SK-N-SH (cell line): Measurements from ENCODE around the gene FAXDC2. TPM values are rescaled to one million over a fixed set of nuclear protein-coding genes. Genes with fewer than 3 reads are reported as not detected.

Experiments
- CTCF ChIA-PET: fragments of 300-600, 350-600 bp; formaldehyde crosslinking; extraction: SDS; loops from one replicate; lab custom pipeline; 2021; lab: Yijun Ruan, JAX
- POLR2A ChIA-PET: fragments of 350-600 bp; sonication (Branson Sonifier 250); formaldehyde crosslinking; extraction: SDS; loops from one replicate; lab custom pipeline; 2020; ENCODE audit warnings: antibody characterized with exemption, inconsistent platforms; lab: Yijun Ruan, JAX
- DNase-seq: peaks from one replicate; pipeline ENCODE4 v3.0.0; 2012
- H2AFZ ChIP-seq: fragments of 200-600 bp; sonication (generic); 2 replicates; pipeline ENCODE4 v1.8.1; 2016; ENCODE audit warnings: antibody characterized with exemption, mild to moderate bottlenecking, low read depth
- H3F3A ChIP-seq: fragments of 200-600 bp; sonication (generic); replicated peaks from 2 replicates; pipeline ENCODE3; 2016; ENCODE audit warnings: antibody characterized with exemption, mild to moderate bottlenecking; ENCODE audit not compliant: insufficient read depth
- H3K27ac ChIP-seq, 2 experiments: fragments of 200-500 bp in 1 of 2; fragments of 200-600 bp in 1 of 2; sonication (Bioruptor generic) in 1 of 2; sonication (generic), shearing (Covaris generic) in 1 of 2; 2 replicates each; pipeline versions ENCODE4 v1.5.1 to v1.6.1; 2014 to 2016; ENCODE audit warnings: low read depth in 2 of 2, inconsistent platforms in 1 of 2, low read length in 1 of 2, mild to moderate bottlenecking in 1 of 2, mixed read lengths in 1 of 2
- H3K27me3 ChIP-seq: fragments of 200-600 bp; sonication (generic), shearing (Covaris generic); 2 replicates; pipeline ENCODE4 v1.6.1; 2016; ENCODE audit warnings: mixed run types; ENCODE audit not compliant: insufficient read depth
- H3K36me3 ChIP-seq, 2 experiments: fragments of 200-500 bp in 1 of 2; fragments of 200-600 bp in 1 of 2; sonication (Bioruptor generic) in 1 of 2; sonication (generic) in 1 of 2; replicated peaks in 1 of 2; 2 replicates each; pipeline versions ENCODE3 to v1.5.1; 2014 to 2016; ENCODE audit warnings: low read length in 1 of 2, mild to moderate bottlenecking in 1 of 2; ENCODE audit not compliant: insufficient read depth in 2 of 2, control insufficient read depth in 1 of 2
- H3K4me1 ChIP-seq, 2 experiments: fragments of 200-500 bp in 1 of 2; fragments of 200-600 bp in 1 of 2; sonication (Bioruptor generic) in 1 of 2; sonication (generic), shearing (Covaris generic) in 1 of 2; 2 replicates each; pipeline versions ENCODE4 v1.5.1 to v1.6.1; 2014 to 2016; ENCODE audit warnings: low read depth in 1 of 2, low read length in 1 of 2, mixed run types in 1 of 2; ENCODE audit not compliant: insufficient read depth in 2 of 2, control insufficient read depth in 1 of 2
- H3K4me2 ChIP-seq: fragments of 200-600 bp; sonication (generic), shearing (Covaris generic); 2 replicates; pipeline ENCODE4 v1.6.1; 2017; ENCODE audit warnings: mixed run types
- H3K4me3 ChIP-seq, 2 experiments: fragments of 200-500 bp in 1 of 2; fragments of 200-600 bp in 1 of 2; sonication (Bioruptor generic) in 1 of 2; sonication (generic), shearing (Covaris generic) in 1 of 2; 2 replicates each; pipeline versions ENCODE4 v1.5.1 to v1.8.1; 2014 to 2016; ENCODE audit warnings: low read depth in 2 of 2, inconsistent platforms in 1 of 2, low read length in 1 of 2, mild to moderate bottlenecking in 1 of 2, mixed read lengths in 1 of 2, moderate library complexity in 1 of 2
- H3K79me2 ChIP-seq: fragments of 200-600 bp; sonication (generic); 2 replicates; pipeline ENCODE4 v1.8.1; 2017; ENCODE audit warnings: mild to moderate bottlenecking; ENCODE audit not compliant: insufficient read depth
- H3K9ac ChIP-seq: fragments of 200-600 bp; sonication (generic); 2 replicates; pipeline ENCODE4 v1.6.1; 2017; ENCODE audit warnings: mixed run types
- H3K9me2 ChIP-seq: fragments of 200-600 bp; sonication (generic); 2 replicates; pipeline ENCODE4 v1.6.1; 2017; ENCODE audit warnings: mixed run types
- H3K9me3 ChIP-seq: fragments of 200-600 bp; sonication (generic); 2 replicates; pipeline ENCODE4 v1.6.1; 2017; ENCODE audit warnings: mixed run types, mild to moderate bottlenecking, moderate library complexity
- H4K20me1 ChIP-seq: fragments of 200-600 bp; sonication (generic); 2 replicates; pipeline ENCODE4 v1.6.1; 2017; ENCODE audit warnings: mild to moderate bottlenecking, mixed run types; ENCODE audit not compliant: insufficient read depth
- EZH2phosphoT487 ChIP-seq: fragments of 200-600 bp; sonication (generic); IDR thresholded peaks from 2 replicates; pipeline ENCODE4 v1.6.1; 2017; ENCODE audit warnings: low read depth, mixed run types, mild to moderate bottlenecking, antibody characterized with exemption, moderate library complexity, borderline replicate concordance
- FOSL2 ChIP-seq: IDR thresholded peaks from 2 replicates; pipeline ENCODE4 v1.4.0; 2012; ENCODE audit warnings: low read depth, mild to moderate bottlenecking, moderate library complexity, borderline replicate concordance
- GABPA ChIP-seq: IDR thresholded peaks from 2 replicates; pipeline ENCODE4 v1.4.0; 2012; ENCODE audit warnings: low read depth, mild to moderate bottlenecking
- MXI1 ChIP-seq: IDR thresholded peaks from 2 replicates; pipeline ENCODE4 v1.6.1; 2012; ENCODE audit warnings: mild to moderate bottlenecking, low read depth, low read length, improper control_type of control experiment
- RCOR1 ChIP-seq: fragments of 150-350 bp; IDR thresholded peaks from 2 replicates; pipeline ENCODE4 v1.6.1; 2017; ENCODE audit warnings: antibody characterized with exemption, low read length
- RXRA ChIP-seq: IDR thresholded peaks from 2 replicates; pipeline ENCODE4 v1.4.0; 2012; ENCODE audit warnings: low read depth, mild to moderate bottlenecking, borderline replicate concordance
- TAF1 ChIP-seq: IDR thresholded peaks from 2 replicates; pipeline ENCODE4 v1.6.1; 2012; ENCODE audit warnings: low read depth, mild to moderate bottlenecking, low read length, moderate library complexity, borderline replicate concordance
- TEAD4 ChIP-seq: IDR thresholded peaks from 2 replicates; pipeline ENCODE4 v1.4.0; 2012; ENCODE audit warnings: mild to moderate bottlenecking, borderline replicate concordance; ENCODE audit not compliant: insufficient read depth
- WGBS: methylation state at CpG from one replicate; pipeline ENCODE4 v1.1.6; 2017; ENCODE audit warnings: low lambda C conversion rate; 5-methylcytosine and 5-hydroxymethylcytosine counted together
- polyA plus RNA-seq, 3 experiments: library from polyadenylated mRNA; depleted of rRNA; stranded (reverse); fragments of >200 nt; gene quantifications; 2 replicates each; pipeline ENCODE4 v1.2.3, GENCODE V29; 2012
- TF ChIP-seq, protein P1 (sequence below): IDR thresholded peaks from 2 replicates; pipeline ENCODE4 v1.6.1; 2012; ENCODE audit warnings: mild to moderate bottlenecking, low read depth, low read length, moderate library complexity
- TF ChIP-seq, protein P2 (sequence below): IDR thresholded peaks from 2 replicates; pipeline ENCODE4; 2012

The FAXDC2 gene
- polyA plus RNA-seq, 1 of the 3 experiments (the other 2 are of a cell fraction): 6.0 TPM

DNA sequence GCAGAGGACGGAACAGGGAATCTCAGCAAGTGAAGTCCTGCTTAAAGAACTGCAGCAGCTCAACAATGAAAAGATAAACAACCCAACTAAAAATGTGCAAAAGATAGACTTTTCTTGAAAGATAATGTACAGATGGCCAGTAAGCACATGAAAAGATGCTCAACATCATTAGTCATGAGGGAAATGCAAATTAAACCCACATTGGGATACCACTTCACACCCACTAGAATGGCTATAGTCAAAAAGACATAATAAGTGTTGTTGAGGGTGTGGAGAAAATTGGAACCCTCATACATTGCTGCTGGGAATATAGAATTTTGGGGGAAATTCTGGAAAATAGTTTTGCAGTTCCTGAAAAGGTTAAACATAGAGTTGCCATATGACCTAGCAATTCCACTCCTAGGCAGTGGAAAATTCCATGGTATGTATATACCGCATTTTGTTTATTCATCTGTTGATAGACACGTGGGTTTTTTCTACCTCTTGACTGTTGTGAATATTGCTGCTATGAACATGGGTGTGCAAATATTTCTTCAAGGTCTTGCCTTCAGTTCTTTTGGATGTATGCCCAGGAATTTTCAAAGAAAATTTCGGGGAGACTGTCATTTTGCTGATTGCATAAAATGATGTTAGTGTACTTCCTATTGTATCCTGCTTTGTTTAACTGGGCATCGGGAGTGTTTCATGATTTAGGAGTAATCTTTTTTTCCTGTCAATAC lies 15.2 kb upstream of the FAXDC2 start:
- no peak overlapping the region for H3K4me2 ChIP-seq
- POLR2A ChIA-PET: no interaction called here
- CTCF ChIA-PET: interaction anchor here (0.7 kb wide), 1 partner anchor 215 kb away, joined by 3 read pairs; no protein-coding TSS in a partner anchor
- no peak overlapping the region for H3K9ac ChIP-seq
- WGBS: 70% methylated on average over 5 of the region's 5 CpGs
- TF ChIP-seq TAF1: no peak
- TF ChIP-seq GABPA: no peak
- TF ChIP-seq RXRA: no peak
- TF ChIP-seq MXI1: no peak
- TF ChIP-seq, protein P1, sequence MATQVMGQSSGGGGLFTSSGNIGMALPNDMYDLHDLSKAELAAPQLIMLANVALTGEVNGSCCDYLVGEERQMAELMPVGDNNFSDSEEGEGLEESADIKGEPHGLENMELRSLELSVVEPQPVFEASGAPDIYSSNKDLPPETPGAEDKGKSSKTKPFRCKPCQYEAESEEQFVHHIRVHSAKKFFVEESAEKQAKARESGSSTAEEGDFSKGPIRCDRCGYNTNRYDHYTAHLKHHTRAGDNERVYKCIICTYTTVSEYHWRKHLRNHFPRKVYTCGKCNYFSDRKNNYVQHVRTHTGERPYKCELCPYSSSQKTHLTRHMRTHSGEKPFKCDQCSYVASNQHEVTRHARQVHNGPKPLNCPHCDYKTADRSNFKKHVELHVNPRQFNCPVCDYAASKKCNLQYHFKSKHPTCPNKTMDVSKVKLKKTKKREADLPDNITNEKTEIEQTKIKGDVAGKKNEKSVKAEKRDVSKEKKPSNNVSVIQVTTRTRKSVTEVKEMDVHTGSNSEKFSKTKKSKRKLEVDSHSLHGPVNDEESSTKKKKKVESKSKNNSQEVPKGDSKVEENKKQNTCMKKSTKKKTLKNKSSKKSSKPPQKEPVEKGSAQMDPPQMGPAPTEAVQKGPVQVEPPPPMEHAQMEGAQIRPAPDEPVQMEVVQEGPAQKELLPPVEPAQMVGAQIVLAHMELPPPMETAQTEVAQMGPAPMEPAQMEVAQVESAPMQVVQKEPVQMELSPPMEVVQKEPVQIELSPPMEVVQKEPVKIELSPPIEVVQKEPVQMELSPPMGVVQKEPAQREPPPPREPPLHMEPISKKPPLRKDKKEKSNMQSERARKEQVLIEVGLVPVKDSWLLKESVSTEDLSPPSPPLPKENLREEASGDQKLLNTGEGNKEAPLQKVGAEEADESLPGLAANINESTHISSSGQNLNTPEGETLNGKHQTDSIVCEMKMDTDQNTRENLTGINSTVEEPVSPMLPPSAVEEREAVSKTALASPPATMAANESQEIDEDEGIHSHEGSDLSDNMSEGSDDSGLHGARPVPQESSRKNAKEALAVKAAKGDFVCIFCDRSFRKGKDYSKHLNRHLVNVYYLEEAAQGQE: no peak
- TF ChIP-seq EZH2phosphoT487: no peak
- TF ChIP-seq, protein P2, sequence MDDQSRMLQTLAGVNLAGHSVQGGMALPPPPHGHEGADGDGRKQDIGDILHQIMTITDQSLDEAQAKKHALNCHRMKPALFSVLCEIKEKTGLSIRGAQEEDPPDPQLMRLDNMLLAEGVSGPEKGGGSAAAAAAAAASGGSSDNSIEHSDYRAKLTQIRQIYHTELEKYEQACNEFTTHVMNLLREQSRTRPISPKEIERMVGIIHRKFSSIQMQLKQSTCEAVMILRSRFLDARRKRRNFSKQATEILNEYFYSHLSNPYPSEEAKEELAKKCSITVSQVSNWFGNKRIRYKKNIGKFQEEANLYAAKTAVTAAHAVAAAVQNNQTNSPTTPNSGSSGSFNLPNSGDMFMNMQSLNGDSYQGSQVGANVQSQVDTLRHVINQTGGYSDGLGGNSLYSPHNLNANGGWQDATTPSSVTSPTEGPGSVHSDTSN: no peak
- no peak for TF ChIP-seq FOSL2
- no peak for TF ChIP-seq TEAD4
- no peak for TF ChIP-seq RCOR1
- H3K9me3 ChIP-seq: no peaks in the 10 kb centered on the region
- peaks cover 8% of the 10 kb centered on the region for H3F3A ChIP-seq
- H3K27ac ChIP-seq: no peak overlapping the region
- H3K4me1 ChIP-seq: peaks cover 3% of the 10 kb centered on the region in 2 experiments; a peak in 3 of 4 replicates
- no peak for DNase-seq
- H3K36me3 ChIP-seq: peaks cover 28 to 47% of the 10 kb centered on the region in 2 experiments
- peaks cover 25% of the 10 kb centered on the region for H4K20me1 ChIP-seq
- peaks cover 85% of the 10 kb centered on the region for H3K79me2 ChIP-seq
- no peak overlapping the region for H2AFZ ChIP-seq
- no peaks in the 10 kb centered on the region for H3K9me2 ChIP-seq
- H3K4me3 ChIP-seq: no peak overlapping the region
- no peaks in the 10 kb centered on the region for H3K27me3 ChIP-seq
